GM12801 (cell line): ENCODE results near the gene TMEM151A.

Experiments used
- CTCF ChIP-seq: IDR thresholded peaks from one replicate; pipeline ENCODE4 v1.5.1; 2011; ENCODE audit warnings: control low read depth; ENCODE audit not compliant: insufficient read length; ENCODE audit errors: extremely low read depth

Gene TMEM151A

DNA sequence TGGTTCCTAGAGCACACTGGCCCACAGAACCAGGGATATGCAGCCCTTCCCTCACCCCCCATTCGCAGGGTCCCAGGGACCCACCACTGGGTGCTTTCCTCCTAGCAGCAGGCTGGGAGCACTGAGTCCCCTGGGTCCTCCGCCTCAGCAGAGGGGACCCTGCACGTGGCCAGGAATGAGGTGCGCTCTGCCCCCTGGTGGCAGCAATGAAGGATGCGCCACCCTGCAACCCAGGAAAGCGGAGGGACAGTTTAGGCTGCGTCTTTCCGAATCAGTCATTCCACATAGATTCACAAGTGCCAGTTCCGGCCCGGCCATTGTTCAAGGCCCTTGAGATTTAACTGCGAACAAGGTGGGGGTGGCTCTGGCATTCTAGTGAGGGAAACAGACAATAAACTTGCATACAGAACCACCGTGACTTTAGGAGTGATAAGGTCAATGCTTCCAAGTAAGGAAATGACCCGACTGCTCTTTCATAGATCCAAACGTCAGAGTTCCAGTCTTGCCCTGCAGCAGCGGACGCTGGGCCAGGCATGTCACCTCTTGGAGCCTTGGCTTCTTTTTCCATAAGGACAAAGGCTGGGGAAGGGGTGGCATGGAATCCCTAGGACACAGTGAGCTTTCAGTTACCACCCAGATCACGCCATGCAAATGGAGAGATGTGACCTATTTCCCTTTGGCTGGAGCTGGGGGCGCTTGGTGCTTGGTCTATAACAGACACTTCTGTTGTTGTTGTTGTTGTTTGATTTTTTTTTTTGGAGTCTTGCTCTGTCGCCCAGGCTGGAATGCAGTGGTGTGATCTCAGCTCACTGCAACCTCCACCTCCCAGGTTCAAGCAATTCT lies 36.8 kb downstream of the TMEM151A start:
- no peak for TF ChIP-seq CTCF

- TF ChIP-seq CTCF = no peak
These were observed 37.5 kb downstream of the TMEM151A start for GRCh38 chr11:66329165-66329673.

DNA sequence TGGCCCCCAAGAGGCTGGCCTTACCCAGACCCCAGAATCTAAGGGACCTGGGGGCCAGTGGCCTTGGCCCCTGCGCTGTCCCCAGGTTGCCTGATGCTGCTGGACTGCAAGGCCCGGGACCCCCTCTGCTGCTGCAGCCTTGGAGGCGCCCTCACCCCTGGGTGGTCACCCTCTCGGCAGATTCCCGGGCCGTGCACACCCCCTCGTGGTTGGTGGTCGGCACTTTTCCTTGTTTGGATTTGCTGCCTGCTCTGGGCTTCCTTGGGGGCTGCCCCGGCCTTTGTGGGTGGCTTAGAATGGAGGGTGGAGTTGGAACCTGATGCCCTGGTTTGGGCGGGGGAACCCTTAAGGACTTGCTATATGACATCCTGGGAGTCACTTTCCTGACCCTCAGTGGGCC lies 39.2 kb downstream of the TMEM151A start:
- no peak for TF ChIP-seq CTCF

DNA sequence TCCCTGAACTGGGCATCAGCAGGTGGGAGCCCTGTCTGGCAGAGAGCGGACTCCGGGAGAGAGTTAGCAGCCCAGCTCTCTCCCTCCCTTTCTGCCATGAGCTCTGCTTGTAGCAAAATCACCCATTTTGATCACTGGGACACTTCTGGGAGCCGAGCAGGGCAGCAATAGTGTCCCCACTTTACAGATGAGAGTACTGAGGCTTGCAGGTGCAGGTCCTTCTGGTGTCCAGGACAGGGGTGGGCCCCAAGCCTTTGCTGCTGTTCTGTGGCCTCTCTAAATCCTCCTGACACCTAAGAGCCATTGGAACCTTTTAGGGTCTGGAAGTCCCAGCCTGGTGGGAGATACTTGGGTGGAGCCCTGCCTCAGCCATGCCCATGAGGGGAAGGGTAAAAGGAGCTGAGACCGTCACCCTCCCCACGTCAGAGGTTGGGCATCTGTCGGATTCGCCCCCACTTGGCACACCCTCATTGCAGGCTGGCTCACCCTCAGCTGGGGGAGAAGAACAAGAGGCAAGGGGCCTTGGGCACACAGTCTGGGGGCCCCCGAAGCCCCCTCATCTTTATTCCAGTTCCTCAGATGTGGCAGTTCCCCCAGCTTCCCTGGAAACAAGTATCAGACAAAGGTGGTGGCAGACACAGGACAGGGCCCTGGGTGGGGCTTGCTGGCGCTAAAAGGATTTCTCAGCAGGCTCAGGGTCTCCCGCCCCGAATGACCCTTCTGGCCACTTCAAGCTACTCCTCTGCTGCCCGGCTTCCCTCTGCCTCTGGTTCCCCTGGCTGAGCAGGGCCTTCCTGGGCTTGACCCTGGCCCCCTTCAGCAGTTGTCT lies 40.1 kb downstream of the TMEM151A start:
- no peak for TF ChIP-seq CTCF

DNA sequence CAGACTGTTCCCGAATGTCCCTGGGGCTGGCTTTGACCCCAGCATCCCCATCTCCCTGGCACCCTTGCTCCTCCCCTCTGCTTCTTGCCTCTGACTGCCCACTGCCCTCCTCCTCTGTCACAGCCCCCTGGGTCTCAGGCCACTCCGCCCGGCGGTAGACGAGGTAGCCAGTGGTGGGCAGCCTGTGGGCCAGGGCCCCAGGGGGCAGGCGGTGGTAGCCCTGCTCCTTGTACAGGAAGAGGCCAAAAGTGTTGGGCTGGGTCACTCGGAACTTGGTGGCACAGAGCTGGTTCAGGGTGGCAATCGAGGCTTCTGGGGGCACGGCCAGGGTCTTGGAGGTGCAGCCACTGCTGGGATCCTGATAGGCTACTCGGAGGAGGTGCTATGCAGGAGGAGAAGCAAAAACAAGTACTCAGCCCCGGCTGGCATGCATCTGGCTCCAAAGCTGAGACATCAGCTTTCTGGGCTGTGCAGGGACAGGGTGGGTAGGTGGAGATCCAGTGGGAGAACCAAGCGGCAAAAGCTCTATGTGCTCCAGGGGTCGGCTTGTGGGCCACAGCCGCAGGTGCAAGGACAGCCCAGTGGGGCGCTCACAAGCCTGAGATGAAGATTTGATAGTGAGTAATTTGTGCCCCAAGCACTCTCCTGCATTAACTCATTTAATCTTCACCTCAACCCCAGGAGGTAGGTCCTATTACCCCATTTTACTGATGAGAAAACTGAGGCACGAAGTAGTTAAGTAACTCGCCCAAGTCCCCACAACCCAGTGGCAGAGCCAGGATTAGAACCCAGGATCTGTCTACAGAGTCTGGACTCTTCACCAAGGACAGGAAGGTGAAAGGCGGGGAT lies 40.9 kb downstream of the TMEM151A start:
- no peak for TF ChIP-seq CTCF

DNA sequence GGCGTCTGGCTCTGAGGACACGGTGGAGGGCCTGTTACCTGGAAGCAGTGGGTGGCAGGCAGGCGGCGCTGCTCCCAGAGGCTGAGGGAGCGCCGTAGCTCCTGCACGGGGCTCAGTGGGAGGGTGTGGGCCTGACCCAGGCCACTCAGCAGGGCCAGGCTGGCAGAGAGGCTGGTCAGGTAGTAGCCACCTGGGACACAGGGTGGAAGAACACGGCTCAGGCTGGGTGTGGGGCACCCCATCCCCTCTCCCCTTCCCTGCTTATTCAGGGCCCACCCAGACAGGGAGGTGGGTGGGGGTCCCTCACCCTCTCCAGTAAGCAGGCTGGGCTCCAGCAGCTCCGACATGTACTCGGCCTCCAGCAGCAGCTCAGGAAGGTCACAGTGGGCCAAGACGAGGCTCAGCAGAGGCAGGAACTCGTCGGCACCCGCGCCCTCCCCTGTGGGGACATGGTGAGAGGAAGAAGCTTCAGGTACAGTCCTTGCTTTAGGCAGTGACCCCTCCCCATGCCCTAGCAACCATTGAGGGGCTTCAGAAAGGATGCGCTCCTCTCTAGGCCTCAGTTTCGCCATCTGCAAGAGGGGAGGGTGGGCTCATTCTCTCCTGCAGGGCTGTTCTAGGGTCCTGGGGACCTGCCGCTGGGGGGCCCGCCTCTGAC lies 41.7 kb downstream of the TMEM151A start:
- no peak for TF ChIP-seq CTCF
